Measurements from ENCODE around the gene RPS6KC1. TPM values are rescaled to one million over a fixed set of nuclear protein-coding genes. Genes with fewer than 3 reads are reported as not detected.

Gene RPS6KC1
- total and polyA plus RNA-seq, 9 of the 15 experiments (the other 6 are each of a cell fraction or from before 2014, with no cell fraction given): 4.3 to 34.6 (median 20.9) TPM

DNA sequence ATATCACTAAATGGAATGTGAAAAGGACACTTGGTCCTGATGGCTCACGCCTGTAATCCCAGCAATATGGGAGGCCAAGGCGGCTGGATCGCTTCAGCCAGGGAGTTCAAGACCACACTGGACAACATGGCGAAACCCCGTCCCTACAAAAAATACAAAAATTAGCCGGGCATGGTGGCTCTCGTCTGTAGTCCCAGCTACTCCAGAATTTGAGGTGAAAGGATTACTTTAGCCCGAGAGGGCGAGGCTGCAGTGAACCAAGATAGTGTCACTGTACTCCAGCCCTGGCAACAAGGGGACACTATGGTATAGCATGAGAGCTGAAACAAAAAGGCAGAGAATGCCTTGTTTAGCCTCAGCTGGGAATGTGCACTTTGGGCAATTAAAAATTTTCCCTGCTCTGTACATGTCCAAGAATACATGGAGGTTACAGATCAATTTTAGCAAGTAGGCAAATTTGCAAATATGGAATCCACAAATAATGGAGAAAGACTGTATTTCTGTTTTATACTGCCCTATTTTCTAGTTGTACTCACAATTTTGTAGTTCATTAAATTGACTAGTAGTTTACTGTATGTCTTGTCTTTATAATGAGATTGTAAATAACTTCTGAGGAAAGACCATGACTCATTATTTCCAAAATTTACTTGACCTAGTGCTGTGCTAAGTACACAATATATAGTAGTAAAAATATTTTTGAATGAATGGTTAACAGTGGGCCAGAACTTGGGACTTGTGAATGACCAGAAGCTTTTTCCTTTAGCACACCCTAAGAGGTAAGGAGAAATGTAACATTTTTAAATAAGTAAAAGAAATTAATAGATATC, 33.4 kb upstream of the RPS6KC1 start (continued):
- TF ChIP-seq TAF9B (IDR thresholded peaks at IDR 0.05; ENCODE audit: partially characterized antibody): no peak
- TF ChIP-seq MYNN (IDR thresholded peaks at IDR 0.05): no peak
- TF ChIP-seq MYNN (CRISPR knock-in tag; IDR thresholded peaks at IDR 0.05): no peak
- no peak for TF ChIP-seq ID3 (CRISPR knock-in tag; IDR thresholded peaks at IDR 0.05)
- no peak for TF ChIP-seq ID3 (tag; IDR thresholded peaks at IDR 0.05)
- no peak for TF ChIP-seq ZBTB8A (IDR thresholded peaks at IDR 0.05; ENCODE audit: partially characterized antibody)
- TF ChIP-seq SRF (CRISPR knock-in tag; IDR thresholded peaks at IDR 0.05): no peak
- TF ChIP-seq BRCA1 (IDR thresholded peaks at IDR 0.05): no peak
- TF ChIP-seq BRCA1 (CRISPR knock-in tag; IDR thresholded peaks at IDR 0.05): no peak
- 0 out of 2 replicates have a peak, but pooled peaks have one; percentile 25 for TF ChIP-seq ZNF830 (CRISPR knock-in tag; IDR thresholded peaks at IDR 0.05)
- TF ChIP-seq GTF2A2 (tag; IDR thresholded peaks at IDR 0.05): no peak
- TF ChIP-seq, protein P1, sequence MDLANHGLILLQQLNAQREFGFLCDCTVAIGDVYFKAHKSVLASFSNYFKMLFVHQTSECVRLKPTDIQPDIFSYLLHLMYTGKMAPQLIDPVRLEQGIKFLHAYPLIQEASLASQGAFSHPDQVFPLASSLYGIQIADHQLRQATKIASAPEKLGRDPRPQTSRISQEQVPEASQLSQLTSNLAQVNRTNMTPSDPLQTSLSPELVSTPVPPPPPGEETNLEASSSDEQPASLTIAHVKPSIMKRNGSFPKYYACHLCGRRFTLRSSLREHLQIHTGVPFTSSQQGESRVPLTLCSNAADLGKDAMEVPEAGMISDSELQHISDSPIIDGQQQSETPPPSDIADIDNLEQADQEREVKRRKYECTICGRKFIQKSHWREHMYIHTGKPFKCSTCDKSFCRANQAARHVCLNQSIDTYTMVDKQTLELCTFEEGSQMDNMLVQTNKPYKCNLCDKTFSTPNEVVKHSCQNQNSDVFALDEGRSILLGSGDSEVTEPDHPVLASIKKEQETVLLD (IDR thresholded peaks at IDR 0.05): no peak
- TF ChIP-seq ZNF165 (CRISPR knock-in tag; IDR thresholded peaks at IDR 0.05; ENCODE audit: borderline replicate concordance): no peak
- no peak for TF ChIP-seq MXI1 (IDR thresholded peaks at IDR 0.05; ENCODE audit: low read depth, low read length)
- TF ChIP-seq ZNF583 (CRISPR knock-in tag; IDR thresholded peaks at IDR 0.05): no peak
- TF ChIP-seq, protein P2, sequence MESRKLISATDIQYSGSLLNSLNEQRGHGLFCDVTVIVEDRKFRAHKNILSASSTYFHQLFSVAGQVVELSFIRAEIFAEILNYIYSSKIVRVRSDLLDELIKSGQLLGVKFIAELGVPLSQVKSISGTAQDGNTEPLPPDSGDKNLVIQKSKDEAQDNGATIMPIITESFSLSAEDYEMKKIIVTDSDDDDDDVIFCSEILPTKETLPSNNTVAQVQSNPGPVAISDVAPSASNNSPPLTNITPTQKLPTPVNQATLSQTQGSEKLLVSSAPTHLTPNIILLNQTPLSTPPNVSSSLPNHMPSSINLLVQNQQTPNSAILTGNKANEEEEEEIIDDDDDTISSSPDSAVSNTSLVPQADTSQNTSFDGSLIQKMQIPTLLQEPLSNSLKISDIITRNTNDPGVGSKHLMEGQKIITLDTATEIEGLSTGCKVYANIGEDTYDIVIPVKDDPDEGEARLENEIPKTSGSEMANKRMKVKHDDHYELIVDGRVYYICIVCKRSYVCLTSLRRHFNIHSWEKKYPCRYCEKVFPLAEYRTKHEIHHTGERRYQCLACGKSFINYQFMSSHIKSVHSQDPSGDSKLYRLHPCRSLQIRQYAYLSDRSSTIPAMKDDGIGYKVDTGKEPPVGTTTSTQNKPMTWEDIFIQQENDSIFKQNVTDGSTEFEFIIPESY (CRISPR knock-in tag; IDR thresholded peaks at IDR 0.05): no peak
- peak; percentile 22 for TF ChIP-seq HDAC3 (IDR thresholded peaks at IDR 0.05; ENCODE audit: borderline replicate concordance, partially characterized antibody)
- TF ChIP-seq, protein P3, sequence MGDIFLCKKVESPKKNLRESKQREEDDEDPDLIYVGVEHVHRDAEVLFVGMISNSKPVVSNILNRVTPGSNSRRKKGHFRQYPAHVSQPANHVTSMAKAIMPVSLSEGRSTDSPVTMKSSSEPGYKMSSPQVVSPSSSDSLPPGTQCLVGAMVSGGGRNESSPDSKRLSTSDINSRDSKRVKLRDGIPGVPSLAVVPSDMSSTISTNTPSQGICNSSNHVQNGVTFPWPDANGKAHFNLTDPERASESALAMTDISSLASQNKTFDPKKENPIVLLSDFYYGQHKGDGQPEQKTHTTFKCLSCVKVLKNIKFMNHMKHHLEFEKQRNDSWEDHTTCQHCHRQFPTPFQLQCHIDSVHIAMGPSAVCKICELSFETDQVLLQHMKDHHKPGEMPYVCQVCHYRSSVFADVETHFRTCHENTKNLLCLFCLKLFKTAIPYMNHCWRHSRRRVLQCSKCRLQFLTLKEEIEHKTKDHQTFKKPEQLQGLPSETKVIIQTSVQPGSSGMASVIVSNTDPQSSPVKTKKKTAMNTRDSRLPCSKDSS (IDR thresholded peaks at IDR 0.05; ENCODE audit: low read depth, partially characterized antibody): no peak
- TF ChIP-seq JUN (IDR thresholded peaks at IDR 0.05; ENCODE audit: borderline replicate concordance, low read depth, low read length): 0 out of 2 replicates have a peak, but pooled peaks have one; percentile 8
- no peak for TF ChIP-seq JUN (CRISPR knock-in tag; IDR thresholded peaks at IDR 0.05; ENCODE audit: borderline replicate concordance)
- no peak for TF ChIP-seq GMEB1 (CRISPR knock-in tag; IDR thresholded peaks at IDR 0.05)
- no peak for TF ChIP-seq NR2C1 (IDR thresholded peaks at IDR 0.05)
- TF ChIP-seq NR2C1 (tag; IDR thresholded peaks at IDR 0.05): no peak

Measured in K562 (cell line).